ENCODE results near the gene TCTN3.
"Not testable (repeated sequence)": the region's sequence is repeated elsewhere in the genome, so short reads cannot be mapped to it uniquely, and the experiment has no call there.

TCTN3 gene

DNA sequence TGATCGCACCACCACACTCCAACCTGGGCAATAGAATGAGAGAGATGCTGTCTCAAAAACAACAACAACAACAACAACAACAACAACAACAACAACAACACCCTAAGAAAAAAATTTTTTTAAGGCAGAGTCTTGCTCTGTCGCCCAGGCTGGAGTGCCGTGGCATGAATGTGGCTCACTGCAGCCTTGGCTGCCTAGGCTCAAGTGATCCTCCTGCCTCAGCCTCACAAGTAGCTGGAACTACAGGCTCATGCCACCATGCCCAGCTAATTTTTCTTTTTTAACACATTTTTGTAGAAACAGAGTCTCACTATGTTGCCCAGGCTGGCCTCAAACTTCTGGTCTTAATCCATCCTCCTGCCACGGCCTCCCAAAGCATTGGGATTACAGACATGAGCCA, 55.8 kb downstream of the TCTN3 start:
- in situ Hi-C loops (cut with HindIII; ENCODE audit: low sequenced_read_pairs) = no loop called here
- DNase-seq (ENCODE audit: low read depth, low spot score) = no peak
- no peak for TF ChIP-seq CTCF (IDR thresholded peaks at IDR 0.05; ENCODE audit: low read depth, low read length)
- H3K4me3 ChIP-seq (ENCODE audit: low read depth, low read length) = no peak overlapping the region

- in situ Hi-C loops (cut with HindIII; ENCODE audit: low sequenced_read_pairs) = no loop called here
- DNase-seq (ENCODE audit: low read depth, low spot score) = no peak
- TF ChIP-seq CTCF (IDR thresholded peaks at IDR 0.05; ENCODE audit: low read depth, low read length) = no peak
- no peak overlapping the region for H3K4me3 ChIP-seq (ENCODE audit: low read depth, low read length)
Measured at GRCh38 chr10:95637140-95637539, 56.6 kb downstream of the TCTN3 start.

DNA sequence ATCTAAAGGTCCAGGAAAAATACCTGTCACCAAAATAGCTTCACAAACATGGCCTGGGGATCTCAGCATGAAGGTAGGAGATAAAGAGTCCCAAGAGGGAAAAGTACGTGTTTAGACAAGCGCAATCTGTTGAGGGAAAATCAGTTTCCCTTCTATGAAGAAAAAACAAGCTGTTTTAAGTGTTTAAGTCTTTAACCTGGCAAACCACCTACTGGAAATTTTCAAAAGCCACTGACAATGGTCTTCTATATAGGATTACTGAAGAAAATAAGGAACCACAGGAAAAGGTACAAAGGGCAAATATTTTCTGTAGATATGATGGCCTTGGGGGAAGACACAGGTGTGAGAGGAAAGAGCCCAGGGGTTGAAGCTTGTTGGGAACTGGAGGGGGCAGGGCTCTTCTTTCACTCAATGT, 58.4 kb downstream of the TCTN3 start:
- no peak for DNase-seq (ENCODE audit: low read depth, low spot score)
- no peak for TF ChIP-seq CTCF (IDR thresholded peaks at IDR 0.05; ENCODE audit: low read depth, low read length)
- H3K4me3 ChIP-seq (ENCODE audit: low read depth, low read length) = no peak overlapping the region
- in situ Hi-C loops (cut with HindIII; ENCODE audit: low sequenced_read_pairs) = no loop called here

DNA sequence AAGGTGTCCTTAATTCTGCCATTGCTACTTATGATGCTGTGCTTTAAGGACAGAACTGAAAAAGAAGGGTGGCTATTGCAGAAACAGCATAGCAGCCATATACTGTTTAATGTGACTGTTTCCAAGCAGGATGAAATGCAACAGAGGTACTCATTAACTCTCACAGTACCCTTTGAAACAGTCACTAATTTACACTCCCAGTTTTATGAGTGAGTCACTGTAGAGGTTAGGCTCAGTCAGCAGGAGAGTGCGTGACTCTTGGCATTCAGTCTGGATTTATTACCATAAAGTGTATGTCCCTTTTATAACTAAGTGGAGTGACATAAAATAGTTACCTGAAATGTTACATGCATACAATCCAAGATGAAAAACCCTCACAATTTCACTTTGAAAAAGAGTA, 64.9 kb downstream of the TCTN3 start:
- no peak for DNase-seq (ENCODE audit: low read depth, low spot score)
- in situ Hi-C loops (cut with HindIII; ENCODE audit: low sequenced_read_pairs) = no loop called here
- no peak for TF ChIP-seq CTCF (IDR thresholded peaks at IDR 0.05; ENCODE audit: low read depth, low read length)
- no peak overlapping the region for H3K4me3 ChIP-seq (ENCODE audit: low read depth, low read length)

- TF ChIP-seq CTCF (IDR thresholded peaks at IDR 0.05; ENCODE audit: low read depth, low read length) = no peak
- H3K4me3 ChIP-seq (ENCODE audit: low read depth, low read length) = no peak overlapping the region
- DNase-seq (ENCODE audit: low read depth, low spot score) = no peak
- in situ Hi-C loops (cut with HindIII; ENCODE audit: low sequenced_read_pairs) = no loop called here
Measured at GRCh38 chr10:95626500-95626899, 67.2 kb downstream of the TCTN3 start.

DNA sequence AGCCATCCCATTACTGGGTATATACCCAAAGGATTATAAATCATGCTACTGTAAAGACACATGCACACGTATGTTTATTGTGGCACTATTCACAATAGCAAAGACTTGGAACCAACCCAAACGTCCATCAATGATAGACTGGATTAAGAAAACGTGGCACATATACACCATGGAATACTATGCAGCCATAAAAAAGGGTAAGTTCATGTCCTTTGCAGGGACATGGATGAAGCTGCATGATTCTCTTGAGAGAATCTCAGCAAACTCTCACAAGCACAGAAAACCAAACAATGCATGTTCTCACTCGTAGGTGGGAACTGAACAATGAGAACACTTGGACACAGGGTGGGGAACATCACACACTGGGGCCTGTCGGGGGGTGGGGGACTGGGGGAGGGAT, 73.3 kb downstream of the TCTN3 start:
- in situ Hi-C loops (cut with HindIII; ENCODE audit: low sequenced_read_pairs); DNase-seq (ENCODE audit: low read depth, low spot score); H3K4me3 ChIP-seq (ENCODE audit: low read depth, low read length): not testable (repeated sequence)

DNA sequence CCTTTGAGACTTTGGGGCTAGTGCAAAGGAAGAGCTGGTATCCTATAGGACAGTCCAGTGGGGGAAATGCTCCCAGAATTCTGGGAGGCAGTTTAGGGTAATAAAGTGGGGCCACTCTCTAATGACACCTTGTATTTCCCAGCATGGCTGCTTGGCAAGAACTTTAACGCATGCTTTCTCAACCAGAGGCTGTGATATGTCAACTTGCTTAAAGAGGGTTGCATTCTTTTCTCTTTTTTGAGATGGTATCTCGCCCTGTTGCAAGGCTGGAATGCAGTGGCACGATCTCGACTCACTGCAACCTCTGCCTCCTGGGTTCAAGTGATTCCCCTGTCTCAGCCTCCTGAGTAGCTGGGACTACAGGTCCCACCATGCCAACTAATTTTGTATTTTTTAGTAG, 75.6 kb downstream of the TCTN3 start:
- H3K4me3 ChIP-seq (ENCODE audit: low read depth, low read length) = no peak overlapping the region
- in situ Hi-C loops (cut with HindIII; ENCODE audit: low sequenced_read_pairs) = no loop called here
- no peak for TF ChIP-seq CTCF (IDR thresholded peaks at IDR 0.05; ENCODE audit: low read depth, low read length)
- DNase-seq (ENCODE audit: low read depth, low spot score) = no peak

All from astrocyte of the spinal cord (primary cell).